Type B pancreatic cell (in vitro differentiated cells): ENCODE measurements around the gene ZNF850. TPM values are rescaled to one million over a fixed set of nuclear protein-coding genes. Genes with fewer than 3 reads are reported as not detected.

Experiments used
- DNase-seq: peaks from one replicate; pipeline ENCODE4 v3.0.0; 2021; ENCODE audit warnings: mixed read lengths; ENCODE audit not compliant: unreplicated experiment; ENCODE audit errors: extremely low spot score
- H3K27ac Mint-ChIP-seq: 2 replicates; pipeline ENCODE4 v1.8.0; 2021; ENCODE audit warnings: mild to moderate bottlenecking, mixed read lengths
- H3K27me3 Mint-ChIP-seq: 2 replicates; pipeline ENCODE4 v1.8.0; 2021; ENCODE audit warnings: mixed read lengths
- H3K36me3 Mint-ChIP-seq: 2 replicates; pipeline ENCODE4 v1.8.0; 2021; ENCODE audit warnings: mixed read lengths
- H3K4me1 Mint-ChIP-seq: one replicate; pipeline ENCODE4 v1.8.0; 2021; ENCODE audit warnings: mixed read lengths; ENCODE audit not compliant: unreplicated experiment
- H3K4me3 Mint-ChIP-seq: 2 replicates; pipeline ENCODE4 v1.8.0; 2021; ENCODE audit warnings: mild to moderate bottlenecking, mixed read lengths
- H3K9me3 Mint-ChIP-seq: 2 replicates; pipeline ENCODE4 v1.8.0; 2021; ENCODE audit warnings: mixed read lengths
- CTCF ChIP-seq: fragments of 200-600 bp; sonication (generic); conservative IDR thresholded peaks from 2 replicates; pipeline ENCODE4 v1.5.0; 2021; ENCODE audit warnings: antibody characterized with exemption, mild to moderate bottlenecking
- long read RNA-seq: library from polyadenylated mRNA; unstranded; transcript quantifications from one replicate; pipeline ENCODE4 v2.0.0, GENCODE V29; 2020
- total RNA-seq: library from RNA; stranded (reverse); gene quantifications from 2 replicates; pipeline ENCODE4 v1.2.1, GENCODE V29; 2021; ENCODE audit warnings: low replicate concordance

ZNF850 gene
- 10.4 and 11.3 TPM in 2 replicates for total RNA-seq
- long read RNA-seq, full-length matches to known transcripts = 1 of 2 reads
- long read RNA-seq, partial matches to known transcripts = 0 of 2 reads
- long read RNA-seq, other reads (novel, unspliced or antisense) = 1 of 2 reads

- Mint-ChIP-seq H3K4me1 (peaks cover 17% of the 10 kb centered on the region), H3K9me3 (peaks cover 6% of the 10 kb centered on the region), H3K27ac (peak within 1 kb of the TSS; percentile 94), H3K27me3 (no peaks in the 10 kb centered on the region), H3K4me3 (peak within 1 kb of the TSS; percentile 97), H3K36me3 (peaks cover 22% of the 10 kb centered on the region)
- TF ChIP-seq CTCF = no peak
- DNase-seq = peak; percentile 92
These were observed at the start of gene ZNF850 for GRCh38 chr19:36772311-36773222. ZNF850 (minus strand) TSS chr19:36772807; CDS start chr19:36762606, 10,201 bp downstream.

GRCh38 chr19:36821758-36822157, 49.2 kb upstream of the ZNF850 start:
- peaks cover 72% of the 10 kb centered on the region for H3K36me3 Mint-ChIP-seq
- peaks cover 31% of the 10 kb centered on the region for H3K9me3 Mint-ChIP-seq
- TF ChIP-seq CTCF = no peak
- no peak overlapping the region for H3K27ac Mint-ChIP-seq
- no peak for DNase-seq
- H3K27me3 Mint-ChIP-seq = no peaks in the 10 kb centered on the region
- no peak overlapping the region for H3K4me3 Mint-ChIP-seq
- no peaks in the 10 kb centered on the region for H3K4me1 Mint-ChIP-seq

GRCh38 chr19:36819130-36819630, 46.6 kb upstream of the ZNF850 start:
- Mint-ChIP-seq H3K4me3 (no peak overlapping the region), H3K27ac (no peak overlapping the region), H3K4me1 (no peaks in the 10 kb centered on the region), H3K27me3 (no peaks in the 10 kb centered on the region), H3K36me3 (peaks cover 59% of the 10 kb centered on the region), H3K9me3 (peaks cover 20% of the 10 kb centered on the region)
- no peak for TF ChIP-seq CTCF
- DNase-seq = no peak

GRCh38 chr19:36807029-36807428, 34.4 kb upstream of the ZNF850 start:
- no peaks in the 10 kb centered on the region for H3K4me1 Mint-ChIP-seq
- no peaks in the 10 kb centered on the region for H3K27me3 Mint-ChIP-seq
- no peak overlapping the region for H3K27ac Mint-ChIP-seq
- peaks cover 16% of the 10 kb centered on the region for H3K9me3 Mint-ChIP-seq
- H3K4me3 Mint-ChIP-seq = no peak overlapping the region
- TF ChIP-seq CTCF = no peak
- peaks cover 44% of the 10 kb centered on the region for H3K36me3 Mint-ChIP-seq
- DNase-seq = no peak

GRCh38 chr19:36805364-36805763, 32.8 kb upstream of the ZNF850 start:
- Mint-ChIP-seq H3K27ac (no peak overlapping the region), H3K36me3 (peaks cover 33% of the 10 kb centered on the region), H3K9me3 (peaks cover 16% of the 10 kb centered on the region), H3K27me3 (no peaks in the 10 kb centered on the region), H3K4me1 (no peaks in the 10 kb centered on the region), H3K4me3 (no peak overlapping the region)
- no peak for DNase-seq
- TF ChIP-seq CTCF = no peak
